Measurements from ENCODE around the gene C1D.

DNA sequence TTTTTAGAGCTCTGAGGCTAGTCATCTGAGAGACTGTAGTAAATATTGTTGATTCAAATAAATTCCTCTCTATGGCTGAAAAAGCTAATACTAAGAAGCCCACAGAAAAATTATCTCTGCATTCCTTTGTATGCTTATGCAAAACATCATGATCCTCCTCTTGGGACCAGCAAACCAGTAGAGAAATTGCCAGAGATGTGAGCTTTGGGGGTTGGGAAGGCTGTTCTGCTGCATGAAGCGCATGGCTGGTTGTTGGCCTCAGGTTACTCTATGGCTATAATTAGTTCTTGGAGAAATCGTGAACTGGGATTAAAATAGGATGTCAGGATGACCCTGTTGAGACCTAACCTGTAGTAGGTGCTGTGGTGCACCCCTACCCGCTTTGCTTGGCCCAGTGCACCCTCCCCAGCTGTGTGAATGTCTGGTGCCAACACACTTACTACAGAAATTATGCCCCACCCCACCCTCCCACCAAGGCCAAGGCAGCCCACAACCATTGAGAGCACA lies 35.5 kb upstream of the C1D start:
- TF ChIP-seq CTCF (IDR thresholded peaks at IDR 0.05) (no peak), ZFX (IDR thresholded peaks at IDR 0.05; ENCODE audit: borderline replicate concordance) (no peak)

Measured in 22Rv1 (cell line).